ENCODE data around the gene GAS7.

DNA sequence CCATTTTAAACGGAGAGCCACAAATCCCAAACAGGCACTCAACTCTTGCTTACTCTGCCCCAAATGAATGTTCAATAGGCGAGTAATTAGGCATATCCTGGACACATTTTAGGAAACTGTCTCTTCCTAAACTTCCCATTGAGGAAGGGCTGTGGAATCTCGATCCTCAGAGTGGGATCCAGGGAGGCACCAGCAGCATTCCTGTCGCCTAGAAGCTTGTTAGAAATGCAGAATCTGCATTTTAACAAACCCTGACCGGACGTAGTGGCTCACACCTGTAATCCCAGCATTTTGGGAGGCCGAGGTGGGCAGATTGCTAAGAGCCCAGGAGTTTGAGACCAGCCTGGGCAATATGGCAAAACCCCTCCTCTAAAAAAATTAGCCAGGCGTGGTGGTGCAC, 95.6 kb downstream of the GAS7 start:
- TF ChIP-seq POLR2A (IDR thresholded peaks at IDR 0.05; ENCODE audit: low read length), result no peak
- TF ChIP-seq GATA1 (IDR thresholded peaks at IDR 0.05; ENCODE audit: low read depth, low read length), result no peak
